Transverse colon (tissue), 4 donors: ENCODE data around the gene LRRC4. TPM values are rescaled to one million over a fixed set of nuclear protein-coding genes. Genes with fewer than 3 reads are reported as not detected.

Experiments used
- DNase-seq: peaks from one replicate; pipeline ENCODE4 v3.0.0-alpha.2; 2019
- H3K27ac ChIP-seq, 4 donors: fragments of 200-600 bp; sonication (generic); 2 replicates each; pipeline ENCODE4 v1.5.1; 2016 to 2018; ENCODE audit warnings: inconsistent platforms in 4 of 4
- H3K27me3 ChIP-seq: fragments of 200-600 bp; sonication (generic); 2 replicates; pipeline ENCODE4 v1.5.1; 2017; ENCODE audit warnings: inconsistent platforms
- H3K36me3 ChIP-seq, 4 donors: fragments of 200-600 bp; sonication (generic); 2 replicates each; pipeline ENCODE4 v1.5.1; 2017 to 2019; ENCODE audit warnings: inconsistent platforms in 4 of 4
- H3K4me1 ChIP-seq, 4 donors: fragments of 200-600 bp; sonication (generic); 2 replicates each; pipeline ENCODE4 v1.5.1; 2017 to 2020; ENCODE audit warnings: inconsistent platforms in 4 of 4
- H3K4me3 ChIP-seq, 4 donors: fragments of 200-600 bp; sonication (generic); 1 replicate in 1 of 4; 2 replicates in 3 of 4; pipeline versions ENCODE4 v1.5.1 to v1.6.1; 2017 to 2019; ENCODE audit warnings: inconsistent platforms in 4 of 4
- H3K9me3 ChIP-seq, 2 donors: fragments of 200-600 bp; sonication (generic); 2 replicates each; pipeline ENCODE4 v1.5.1; 2017 to 2019; ENCODE audit warnings: inconsistent platforms in 2 of 2
- EP300 ChIP-seq: sonication (generic); formaldehyde crosslinking; IDR thresholded peaks from one replicate; pipeline ENCODE4 v1.6.1; 2017; ENCODE audit warnings: antibody characterized with exemption, low read depth
- POLR2A ChIP-seq: fragments of 450-650 bp; IDR thresholded peaks from one replicate; pipeline ENCODE4 v1.6.1; 2016; ENCODE audit warnings: antibody characterized with exemption, mild to moderate bottlenecking, moderate library complexity
- POLR2AphosphoS5 ChIP-seq, 3 donors: sonication (generic); formaldehyde crosslinking; IDR thresholded peaks; one replicate each; pipeline ENCODE4 v1.6.1; 2016; ENCODE audit warnings: antibody characterized with exemption in 3 of 3
- WGBS, 2 donors: methylation state at CpG; one replicate each; pipeline ENCODE4 v1.1.5; 2018; ENCODE audit warnings: low coverage in 1 of 2; 5-methylcytosine and 5-hydroxymethylcytosine counted together
- in situ Hi-C, 4 donors: fragments of 200-750 bp; cut with MboI; loops; one replicate each; pipeline versions ENCODE4 v1.15.0 to v1.15.1; 2017; ENCODE audit warnings: low sequenced_read_pairs in 3 of 4, low pct_ligation_motif_present in 1 of 4, low pct_unique_long_range_greater_than_20kb in 1 of 4
- intact Hi-C: fragments of 100-400 bp; cut with DNase I; formaldehyde crosslinking; loops from one replicate; pipeline ENCODE4 v1.15.1; 2023; ENCODE audit warnings: low total_unique reads
- total RNA-seq, 4 donors: library from RNA; depleted of rRNA; stranded (reverse); fragments of >200 nt; gene quantifications; one replicate each; pipeline ENCODE4 v1.1.0, GENCODE V29; 2016
- TF ChIP-seq, protein P1 (sequence below), 5 experiments: fragments of 200-600 bp in 3 of 5; fragments of 450-650 bp in 2 of 5; sonication (generic) in 3 of 5; IDR thresholded peaks; 1 replicate in 2 of 5; 2 replicates in 3 of 5; pipeline ENCODE4 v1.5.1; 2016 to 2017; ENCODE audit warnings: antibody characterized with exemption in 5 of 5, inconsistent platforms in 3 of 5, mild to moderate bottlenecking in 2 of 5, moderate library complexity in 1 of 5

Gene LRRC4
- total RNA-seq, 4 donors from 2014 or later: 0.20 to 1.2 (median 0.96) TPM

DNA sequence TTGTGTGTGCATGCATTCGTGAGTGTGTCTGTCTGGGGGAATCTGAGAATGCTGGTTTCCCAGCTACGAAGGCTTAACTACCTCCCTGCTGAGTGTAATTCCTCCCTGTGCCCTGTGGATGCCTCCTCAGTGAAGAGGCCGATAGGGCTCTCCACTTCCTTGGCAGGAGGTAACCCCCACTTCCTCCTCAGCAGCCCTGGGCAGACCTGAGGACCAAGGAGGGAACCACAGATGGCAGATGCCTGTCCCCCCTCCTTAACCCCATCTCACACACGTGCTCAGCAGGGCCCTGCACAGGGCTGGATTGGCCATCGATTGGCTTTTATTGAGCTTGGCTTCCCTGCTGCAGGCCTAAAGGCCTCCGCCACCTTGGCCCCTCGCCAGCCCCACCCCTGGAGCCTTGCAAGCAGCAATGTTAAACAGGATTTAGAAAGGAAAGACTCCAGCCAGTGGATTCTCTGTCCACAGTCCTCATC is 45.6 kb upstream of the LRRC4 start:
- Histone ChIP-seq H3K9me3 (no peaks in the 10 kb centered on the region), H3K36me3 (peaks cover 0 to 5% (median 0%) of the 10 kb centered on the region in 4 donors), H3K27me3 (no peaks in the 10 kb centered on the region), H3K4me1 (peaks cover 0 to 11% (median 8%) of the 10 kb centered on the region in 4 donors), H3K27ac (no peak overlapping the region), H3K4me3 (no peak overlapping the region)
- WGBS, 2 donors: 41% methylated on average over 7 of the region's 7 CpGs; no CpG with 5 or more reads in 1 of the 2 donors
- peak; percentile 85 for DNase-seq
- TF ChIP-seq, protein P1, sequence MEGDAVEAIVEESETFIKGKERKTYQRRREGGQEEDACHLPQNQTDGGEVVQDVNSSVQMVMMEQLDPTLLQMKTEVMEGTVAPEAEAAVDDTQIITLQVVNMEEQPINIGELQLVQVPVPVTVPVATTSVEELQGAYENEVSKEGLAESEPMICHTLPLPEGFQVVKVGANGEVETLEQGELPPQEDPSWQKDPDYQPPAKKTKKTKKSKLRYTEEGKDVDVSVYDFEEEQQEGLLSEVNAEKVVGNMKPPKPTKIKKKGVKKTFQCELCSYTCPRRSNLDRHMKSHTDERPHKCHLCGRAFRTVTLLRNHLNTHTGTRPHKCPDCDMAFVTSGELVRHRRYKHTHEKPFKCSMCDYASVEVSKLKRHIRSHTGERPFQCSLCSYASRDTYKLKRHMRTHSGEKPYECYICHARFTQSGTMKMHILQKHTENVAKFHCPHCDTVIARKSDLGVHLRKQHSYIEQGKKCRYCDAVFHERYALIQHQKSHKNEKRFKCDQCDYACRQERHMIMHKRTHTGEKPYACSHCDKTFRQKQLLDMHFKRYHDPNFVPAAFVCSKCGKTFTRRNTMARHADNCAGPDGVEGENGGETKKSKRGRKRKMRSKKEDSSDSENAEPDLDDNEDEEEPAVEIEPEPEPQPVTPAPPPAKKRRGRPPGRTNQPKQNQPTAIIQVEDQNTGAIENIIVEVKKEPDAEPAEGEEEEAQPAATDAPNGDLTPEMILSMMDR (IDR thresholded peaks at IDR 0.05): no peak
- TF ChIP-seq EP300: no peak
- in situ Hi-C loops: no loop called here
- intact Hi-C loops: no loop called here

DNA sequence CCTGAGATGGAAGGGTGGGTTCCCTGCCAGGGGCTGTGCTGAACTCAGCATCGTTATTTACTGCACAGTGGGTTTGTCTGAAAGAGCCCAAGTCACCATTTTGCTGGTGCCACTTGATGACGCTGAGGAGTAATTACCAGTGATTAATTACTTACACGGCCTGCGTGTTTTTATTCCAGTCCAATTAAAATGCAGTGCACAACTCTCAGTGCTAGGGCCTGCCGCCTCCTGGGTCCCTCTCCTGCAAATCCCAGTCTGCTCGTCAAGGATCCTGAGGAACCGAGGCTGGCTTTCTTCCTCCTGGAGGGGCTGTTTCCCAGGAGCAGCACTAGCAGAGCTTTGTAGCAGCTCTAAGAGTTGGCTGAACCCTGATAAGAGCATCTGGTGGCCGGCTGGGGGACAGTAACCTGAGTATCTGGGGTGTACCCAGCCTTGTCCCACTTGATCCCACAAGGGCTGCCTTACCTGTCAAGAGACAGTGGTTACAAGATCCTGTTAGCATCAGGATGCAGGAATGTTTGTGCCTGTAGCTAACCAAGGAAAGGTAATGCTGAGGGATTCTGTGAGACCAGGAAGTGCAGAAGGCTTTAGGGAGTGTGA is 45.1 kb upstream of the LRRC4 start:
- Histone ChIP-seq H3K27me3 (no peaks in the 10 kb centered on the region), H3K4me3 (no peak overlapping the region), H3K4me1 (peaks cover 0 to 11% (median 8%) of the 10 kb centered on the region in 4 donors), H3K36me3 (peaks cover 0 to under 1% (median 0%) of the 10 kb centered on the region in 4 donors), H3K27ac (no peak overlapping the region), H3K9me3 (no peaks in the 10 kb centered on the region)
- in situ Hi-C loops (no loop called here), intact Hi-C loops (no loop called here)
- WGBS, 2 donors: 88% methylated on average over 8 of the region's 8 CpGs; no CpG with 5 or more reads in 1 of the 2 donors
- no peak for TF ChIP-seq EP300
- TF ChIP-seq POLR2A: no peak
- no peak for TF ChIP-seq POLR2AphosphoS5 (IDR thresholded peaks at IDR 0.05)
- TF ChIP-seq, protein P1 (IDR thresholded peaks at IDR 0.05): no peak
- no peak for DNase-seq

DNA sequence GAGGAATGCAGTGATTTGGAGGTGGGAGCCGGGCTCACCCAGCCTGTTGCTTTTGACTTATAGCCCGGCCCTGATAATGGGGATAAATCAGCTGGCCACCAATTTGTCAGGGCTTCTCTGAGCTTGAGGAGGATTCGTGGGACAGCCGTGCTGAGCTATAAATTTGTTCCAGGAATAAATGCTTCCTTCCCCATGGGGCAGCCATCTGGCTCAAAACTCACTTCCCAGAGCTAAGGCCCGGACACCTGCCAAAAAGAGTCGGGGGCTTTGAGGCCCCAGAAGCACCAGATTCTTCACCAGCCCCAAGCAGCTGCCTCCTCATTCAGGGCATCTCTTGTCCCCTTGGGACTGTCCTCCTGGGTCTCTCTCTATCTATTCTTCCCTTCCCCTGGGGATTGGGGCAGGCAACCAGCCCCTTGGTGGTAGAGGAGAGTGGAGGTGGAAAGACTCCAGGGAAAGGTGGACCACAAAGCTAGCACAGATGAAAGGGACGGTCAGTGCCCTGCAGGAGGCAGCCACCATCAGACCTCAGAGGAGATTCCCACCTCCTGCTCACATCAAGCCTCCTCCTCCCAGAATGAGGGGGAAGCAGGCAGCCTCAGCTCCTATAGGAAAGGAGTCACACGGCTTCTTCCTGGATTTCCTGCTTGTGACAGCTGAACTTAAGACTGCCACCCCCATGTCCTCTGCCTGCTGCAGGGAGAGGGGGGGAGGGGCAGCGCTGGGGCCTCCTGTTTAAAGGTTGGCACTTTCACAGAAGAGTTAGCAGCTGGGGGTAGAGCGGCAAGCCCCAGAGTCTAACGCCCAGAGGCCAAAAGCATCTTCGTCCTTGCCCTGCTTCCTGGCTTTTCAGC is 44.2 kb upstream of the LRRC4 start:
- TF ChIP-seq POLR2A (no peak), EP300 (no peak), POLR2AphosphoS5 (IDR thresholded peaks at IDR 0.05) (no peak)
- TF ChIP-seq, protein P1 (IDR thresholded peaks at IDR 0.05): no peak
- Histone ChIP-seq H3K4me3 (no peak overlapping the region), H3K27ac (no peak overlapping the region), H3K36me3 (no peaks in the 10 kb centered on the region), H3K27me3 (no peaks in the 10 kb centered on the region), H3K9me3 (no peaks in the 10 kb centered on the region), H3K4me1 (peaks cover 0 to 11% (median 8%) of the 10 kb centered on the region in 4 donors)
- WGBS, 2 donors: 88% methylated on average over 12 of the region's 12 CpGs; no CpG with 5 or more reads in 1 of the 2 donors
- in situ Hi-C loops: no loop called here
- intact Hi-C loops: no loop called here
- no peak for DNase-seq

DNA sequence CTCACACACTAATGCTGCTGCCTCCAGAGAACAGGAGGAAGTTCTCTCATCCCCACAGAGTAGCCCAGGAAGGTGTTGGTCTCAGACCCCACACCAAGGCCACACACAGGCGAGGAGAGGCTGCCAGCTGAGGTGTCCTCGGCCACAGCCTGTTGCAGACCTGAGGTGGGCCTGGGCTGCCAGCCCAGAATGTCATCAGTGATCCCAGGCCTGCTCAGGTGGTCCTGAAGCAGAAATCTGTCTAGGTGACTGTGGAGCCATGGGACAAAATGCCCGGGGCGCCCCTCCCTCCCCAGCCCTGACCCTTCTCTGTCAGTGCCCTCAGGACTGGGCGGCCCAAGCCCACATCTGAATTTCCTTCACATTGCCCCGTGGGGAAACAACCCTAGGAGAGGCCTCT is 43.5 kb upstream of the LRRC4 start:
- no peak overlapping the region for H3K27ac ChIP-seq
- no peak for DNase-seq
- no peaks in the 10 kb centered on the region for H3K36me3 ChIP-seq
- in situ Hi-C loops (no loop called here), intact Hi-C loops (no loop called here)
- H3K4me3 ChIP-seq: no peak overlapping the region
- no peaks in the 10 kb centered on the region for H3K9me3 ChIP-seq
- TF ChIP-seq POLR2AphosphoS5 (IDR thresholded peaks at IDR 0.05): no peak
- TF ChIP-seq EP300: no peak
- TF ChIP-seq, protein P1 (IDR thresholded peaks at IDR 0.05): no peak
- TF ChIP-seq POLR2A: no peak
- no peaks in the 10 kb centered on the region for H3K27me3 ChIP-seq
- peaks cover 0 to 11% (median 8%) of the 10 kb centered on the region in 4 donors for H3K4me1 ChIP-seq
- WGBS, 2 donors: 84% methylated on average over 6 of the region's 6 CpGs; no CpG with 5 or more reads in 1 of the 2 donors
